Left cardiac atrium (tissue), 4 donors: Measurements from ENCODE around the gene RENBP. TPM values are rescaled to one million over a fixed set of nuclear protein-coding genes. Genes with fewer than 3 reads are reported as not detected.
A peak's percentile ranks its signal among the peaks of the same experiment; 100 is the strongest.

ENCODE experiments used
- ATAC-seq, 2 donors: fragments of 200-7000 bp; cut with Tn5 transposase; one replicate each; pipeline ENCODE4 v1.9.1; 2020; ENCODE audit warnings: mild to moderate bottlenecking in 2 of 2, moderate library complexity in 2 of 2
- DNase-seq: peaks from one replicate; pipeline ENCODE4 v3.0.0-alpha.2; 2020
- intact Hi-C, 2 donors: fragments of 100-400 bp; cut with DNase I; formaldehyde crosslinking; loops; one replicate each; pipeline versions ENCODE4 v1.14.1 to v1.15.1; 2022 to 2023
- total RNA-seq, 2 donors: library from RNA; stranded (reverse); fragmentation: NEBNext Ultra II Directional; extraction: Animal tissue kit (Norgen Biotek cat#: 25700); gene quantifications; one replicate each; pipeline ENCODE4 v1.2.1, GENCODE V29; 2021
- donor health status: DM: no; HTN: yes; CAD: no.
- donor health status: DM: no; HTN: yes; CAD: no; lungs with severe emphysema.
- donor health status: DM: yes; HTN: yes; CAD: no.
- donor health status: Dilated cardiomyopathy.

The RENBP gene
- total RNA-seq, 2 donors from 2014 or later: 14.7 to 14.8 TPM

GRCh38 chrX:153926552-153926857, 17.9 kb downstream of the RENBP start:
- no peak for ATAC-seq
- no peak for DNase-seq
- intact Hi-C loops: no loop called here

- ATAC-seq: peak in 1 of 2 donors; percentile 3
- intact Hi-C loops: no loop called here
- DNase-seq: no peak
Measured at GRCh38 chrX:153925739-153926551, 18.5 kb downstream of the RENBP start, which contains the start of gene ARHGAP4. Gene ARHGAP4 (minus strand): TSS chrX:153926264. CDS start chrX:153926202, 62 bp downstream.

DNA sequence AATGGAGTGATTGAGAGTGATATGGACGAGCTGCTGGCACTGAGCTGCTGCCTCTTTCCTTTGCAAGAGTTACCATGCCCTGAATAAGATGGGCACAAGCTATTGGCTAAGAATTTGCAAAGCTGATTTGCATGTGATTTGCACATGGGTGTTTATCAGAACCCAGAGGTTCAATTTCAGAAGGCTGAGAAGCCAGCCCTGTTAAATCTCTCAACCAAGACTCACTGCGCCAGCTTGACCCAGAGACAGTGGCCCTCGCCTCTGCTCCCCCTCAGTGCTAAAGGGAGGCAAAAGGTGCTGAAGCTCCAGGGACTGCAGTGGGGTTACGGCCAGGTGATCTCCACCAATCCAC, 19.1 kb downstream of the RENBP start:
- ATAC-seq: no peak
- no peak for DNase-seq
- intact Hi-C loops: no loop called here

GRCh38 chrX:153924149-153924861, 20.1 kb downstream of the RENBP start:
- intact Hi-C loops: no loop called here
- DNase-seq (peak; percentile 59), ATAC-seq (no peak)

- intact Hi-C loops: no loop called here
- ATAC-seq (peak; percentile 40), DNase-seq (peak; percentile 86)
Measured at GRCh38 chrX:153922932-153923857, 21.2 kb downstream of the RENBP start.

- DNase-seq (peak; percentile 42), ATAC-seq (no peak)
- intact Hi-C loops: no loop called here
Measured at GRCh38 chrX:153921511-153922446, 22.7 kb downstream of the RENBP start.

GRCh38 chrX:153921070-153921469, 23.4 kb downstream of the RENBP start:
- DNase-seq (no peak), ATAC-seq (no peak)
- intact Hi-C loops: no loop called here

DNA sequence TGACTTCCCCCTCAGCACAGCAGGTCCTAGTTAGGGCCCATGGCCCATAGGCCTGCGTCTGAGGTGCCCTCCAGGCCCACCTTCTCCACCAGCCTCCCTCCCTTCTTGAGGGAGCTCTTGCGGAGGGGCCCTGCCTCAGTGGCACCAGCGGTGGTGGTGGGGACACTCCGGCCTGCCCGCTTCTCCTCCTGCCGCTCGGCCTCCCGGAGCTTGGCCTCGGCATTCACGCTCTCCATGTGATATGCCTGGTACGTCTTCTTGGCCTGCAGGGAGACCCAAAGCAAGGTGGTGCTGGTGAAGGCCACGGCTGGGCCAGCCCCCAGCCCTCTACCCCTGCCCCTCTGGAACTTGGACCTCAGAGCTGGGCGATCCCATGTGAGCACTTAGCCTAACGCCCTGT, 23.9 kb downstream of the RENBP start:
- intact Hi-C loops: no loop called here
- ATAC-seq (no peak), DNase-seq (no peak)

DNA sequence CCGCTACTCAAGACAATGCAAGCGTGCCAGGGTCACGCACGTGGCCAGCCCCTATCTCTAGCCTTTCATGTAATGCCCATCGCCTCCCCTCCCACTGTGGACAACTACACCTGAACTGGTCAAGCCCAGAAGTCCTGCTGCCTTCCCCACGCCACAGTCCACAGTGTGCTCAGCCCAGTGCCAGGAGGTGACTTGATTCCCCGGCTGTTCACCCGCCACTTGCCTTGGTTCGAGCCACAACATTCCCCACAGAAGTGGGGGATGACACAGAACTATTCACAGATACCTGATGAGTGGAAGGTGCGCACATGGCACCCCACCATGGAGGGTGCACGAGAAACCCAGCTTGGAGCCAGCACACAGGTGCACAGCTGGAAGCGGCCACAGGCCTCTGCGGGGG, 25.2 kb downstream of the RENBP start:
- intact Hi-C loops: no loop called here
- DNase-seq: peak; percentile 14

DNA sequence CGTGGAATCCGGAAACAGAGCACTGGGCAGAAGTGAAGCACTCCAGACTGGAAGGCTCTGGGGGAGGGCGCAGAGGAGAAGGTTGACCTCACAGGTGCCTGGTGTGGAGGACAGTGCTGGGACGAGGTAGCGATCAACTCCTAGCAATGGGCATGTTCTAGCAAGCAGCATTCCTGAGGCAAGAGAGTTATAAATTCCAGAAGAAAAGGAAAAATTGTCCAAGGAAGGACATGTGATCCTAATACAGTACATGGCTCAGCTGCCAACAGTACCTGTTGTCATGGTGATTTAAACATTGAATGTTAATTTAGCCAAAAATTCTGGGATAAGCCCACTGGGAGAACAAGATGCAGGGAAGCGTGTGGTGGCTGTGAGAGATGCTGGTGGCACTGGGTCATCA, 26.6 kb downstream of the RENBP start:
- ATAC-seq: no peak
- intact Hi-C loops: no loop called here

More for the DNA sequence above, 25.2 kb downstream of the RENBP start:
- no peak for ATAC-seq

DNA sequence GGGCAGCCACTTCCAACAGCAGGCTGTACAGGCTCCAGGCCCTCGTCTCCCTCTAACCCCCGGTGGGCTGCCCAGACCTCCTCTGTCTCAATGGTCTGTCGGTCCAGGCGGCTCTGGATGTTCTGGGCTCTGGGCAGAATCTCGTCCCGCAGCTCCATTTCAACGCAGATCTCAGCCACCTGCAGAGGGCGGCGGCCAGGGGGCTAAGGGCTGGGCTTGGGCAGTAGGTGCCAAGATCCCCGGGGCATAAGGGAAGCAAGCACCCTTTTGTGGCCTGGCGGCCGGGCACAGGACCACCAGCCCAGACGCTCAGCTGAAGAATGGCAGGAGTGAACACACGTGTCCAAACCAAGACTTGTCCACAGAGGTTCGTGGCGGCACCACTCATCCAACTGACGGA, 30.7 kb downstream of the RENBP start:
- ATAC-seq: no peak
- no peak for DNase-seq
- intact Hi-C loops: no loop called here

More for the DNA sequence above, 26.6 kb downstream of the RENBP start:
- DNase-seq: no peak

DNA sequence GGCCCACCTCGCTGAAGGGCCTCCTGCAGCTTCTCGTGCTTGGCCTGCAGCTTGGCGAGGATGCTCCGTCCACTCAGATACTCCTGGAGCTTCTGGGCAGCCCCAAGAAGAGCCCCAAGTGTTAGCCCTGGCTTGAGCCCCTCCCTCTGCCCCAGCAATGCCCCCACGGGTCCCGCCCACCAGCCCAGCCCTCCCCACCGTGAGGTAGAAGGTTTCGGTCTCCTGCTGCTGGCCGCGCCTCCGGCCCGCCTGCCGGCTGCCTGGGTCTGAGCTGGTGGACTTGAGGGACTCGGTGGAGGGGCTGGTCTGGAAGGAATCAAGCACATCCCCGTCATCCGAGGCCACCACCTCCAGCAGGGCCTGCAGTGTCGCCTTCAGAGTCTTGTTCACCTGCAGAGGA, 31.2 kb downstream of the RENBP start:
- intact Hi-C loops: no loop called here
- DNase-seq: no peak
- ATAC-seq: no peak

GRCh38 chrX:153911798-153912197, 32.6 kb downstream of the RENBP start:
- intact Hi-C loops: no loop called here
- no peak for ATAC-seq
- DNase-seq: no peak

DNA sequence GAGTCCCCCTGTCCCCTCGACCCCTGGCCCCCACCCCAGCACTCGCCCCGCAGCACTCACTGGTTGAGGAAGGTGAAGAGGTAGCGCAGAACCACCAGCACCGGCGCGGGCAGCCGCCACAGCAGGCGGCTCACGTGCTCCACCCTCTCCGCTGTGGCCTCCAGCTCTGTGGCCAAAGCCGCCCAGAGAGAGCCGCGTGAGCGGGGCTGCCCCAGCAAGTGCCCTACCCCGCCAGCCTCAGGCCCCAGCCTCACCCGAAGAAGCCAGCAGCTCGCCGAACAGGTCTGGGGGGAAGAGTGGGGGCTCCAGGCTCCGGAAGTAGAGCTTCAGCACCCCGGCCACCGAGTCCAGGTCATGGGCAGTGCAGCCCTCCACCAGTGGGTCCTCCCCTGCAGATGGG, 34.0 kb downstream of the RENBP start:
- no peak for ATAC-seq
- DNase-seq: no peak
- intact Hi-C loops: no loop called here

DNA sequence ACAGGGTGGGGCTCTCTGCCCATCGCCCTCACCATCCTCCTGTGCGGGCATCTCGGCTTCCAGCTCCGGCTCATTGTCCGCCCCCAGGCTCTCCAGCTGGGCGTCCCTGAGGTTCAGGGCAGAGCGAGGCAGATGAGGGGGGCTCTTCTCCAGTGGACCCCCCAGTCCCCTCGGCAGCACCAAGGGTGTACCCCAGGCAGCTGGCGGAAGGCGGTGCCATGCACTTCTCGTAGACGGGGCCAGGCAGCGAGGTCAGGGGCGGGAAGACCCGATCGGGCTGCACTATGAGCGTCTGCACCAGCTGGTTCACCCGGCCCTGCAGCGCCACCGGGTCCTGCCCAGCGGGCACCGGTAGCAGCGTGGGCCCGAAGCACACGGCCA, 34.5 kb downstream of the RENBP start:
- no peak for DNase-seq
- intact Hi-C loops: no loop called here
- ATAC-seq: no peak

- DNase-seq (no peak), ATAC-seq (no peak)
- intact Hi-C loops: no loop called here
Measured at GRCh38 chrX:153909024-153909979, 35.1 kb downstream of the RENBP start.

GRCh38 chrX:153908219-153908860, 36.1 kb downstream of the RENBP start:
- intact Hi-C loops: no loop called here

More at GRCh38 chrX:153908219-153908860, 36.1 kb downstream of the RENBP start:
- DNase-seq: no peak
- ATAC-seq: no peak
